IPS-NIHi11 (cell line): Measurements from ENCODE around the gene PDE3A.

Source experiments
- DNase-seq: peaks from one replicate; pipeline ENCODE4 v3.0.0; 2012; ENCODE audit warnings: mixed read lengths, low spot score

PDE3A gene

GRCh38 chr12:20424841-20425240 lies 56.5 kb downstream of the PDE3A start:
- DNase-seq: no peak

GRCh38 chr12:20426191-20426590 lies 57.9 kb downstream of the PDE3A start:
- no peak for DNase-seq

GRCh38 chr12:20426957-20427356 lies 58.6 kb downstream of the PDE3A start:
- DNase-seq: no peak

GRCh38 chr12:20429852-20430251 lies 61.5 kb downstream of the PDE3A start:
- DNase-seq: no peak

- no peak for DNase-seq
Observed at GRCh38 chr12:20432290-20432689, 64.0 kb downstream of the PDE3A start.

GRCh38 chr12:20434996-20435395 lies 66.7 kb downstream of the PDE3A start:
- no peak for DNase-seq

- DNase-seq: no peak
Observed at GRCh38 chr12:20436316-20436715, 68.0 kb downstream of the PDE3A start.

GRCh38 chr12:20438299-20438779 lies 70.0 kb downstream of the PDE3A start:
- DNase-seq: no peak

GRCh38 chr12:20439626-20440025 lies 71.3 kb downstream of the PDE3A start:
- DNase-seq: no peak

GRCh38 chr12:20440408-20440807 lies 72.1 kb downstream of the PDE3A start:
- no peak for DNase-seq

- DNase-seq: no peak
Observed at GRCh38 chr12:20442322-20442721, 74.0 kb downstream of the PDE3A start.

GRCh38 chr12:20443255-20443654 lies 74.9 kb downstream of the PDE3A start:
- no peak for DNase-seq

GRCh38 chr12:20443792-20444191 lies 75.5 kb downstream of the PDE3A start:
- DNase-seq: no peak

GRCh38 chr12:20444595-20445170 lies 76.3 kb downstream of the PDE3A start:
- no peak for DNase-seq

- no peak for DNase-seq
Observed at GRCh38 chr12:20445687-20446086, 77.3 kb downstream of the PDE3A start.

GRCh38 chr12:20446836-20447235 lies 78.5 kb downstream of the PDE3A start:
- DNase-seq: no peak

- no peak for DNase-seq
Observed at GRCh38 chr12:20448781-20449180, 80.4 kb downstream of the PDE3A start.

GRCh38 chr12:20450591-20451180 lies 82.3 kb downstream of the PDE3A start:
- DNase-seq: no peak

GRCh38 chr12:20451761-20452160 lies 83.4 kb downstream of the PDE3A start:
- no peak for DNase-seq

GRCh38 chr12:20452496-20453010 lies 84.2 kb downstream of the PDE3A start:
- DNase-seq: no peak

- no peak for DNase-seq
Observed at GRCh38 chr12:20453756-20454310, 85.5 kb downstream of the PDE3A start.

- no peak for DNase-seq
Observed at GRCh38 chr12:20455001-20455706, 86.8 kb downstream of the PDE3A start.

GRCh38 chr12:20457582-20457981 lies 89.2 kb downstream of the PDE3A start:
- DNase-seq: no peak
